Vagina (tissue), 2 donors: Measurements from ENCODE around the gene RTP3.

Source experiments
- POLR2A ChIP-seq, 2 donors: fragments of 450-650 bp; IDR thresholded peaks; one replicate each; pipeline ENCODE4 v1.6.1; 2017; ENCODE audit warnings: antibody characterized with exemption in 2 of 2, mild to moderate bottlenecking in 2 of 2, moderate library complexity in 2 of 2
- POLR2AphosphoS5 ChIP-seq, 2 donors: sonication (generic); formaldehyde crosslinking; IDR thresholded peaks; one replicate each; pipeline ENCODE4 v1.9.0; 2017; ENCODE audit warnings: antibody characterized with exemption in 2 of 2, mild to moderate bottlenecking in 2 of 2, low read depth in 1 of 2; ENCODE audit not compliant: insufficient read depth in 1 of 2
- TF ChIP-seq, protein P1 (sequence below), 3 experiments: fragments of 450-650 bp in 2 of 3; fragments of 200-600 bp in 1 of 3; sonication (generic) in 1 of 3; IDR thresholded peaks; one replicate each; pipeline ENCODE4 v1.5.1; 2017 to 2019; ENCODE audit warnings: antibody characterized with exemption in 3 of 3, mild to moderate bottlenecking in 2 of 3, moderate library complexity in 2 of 3

DNA sequence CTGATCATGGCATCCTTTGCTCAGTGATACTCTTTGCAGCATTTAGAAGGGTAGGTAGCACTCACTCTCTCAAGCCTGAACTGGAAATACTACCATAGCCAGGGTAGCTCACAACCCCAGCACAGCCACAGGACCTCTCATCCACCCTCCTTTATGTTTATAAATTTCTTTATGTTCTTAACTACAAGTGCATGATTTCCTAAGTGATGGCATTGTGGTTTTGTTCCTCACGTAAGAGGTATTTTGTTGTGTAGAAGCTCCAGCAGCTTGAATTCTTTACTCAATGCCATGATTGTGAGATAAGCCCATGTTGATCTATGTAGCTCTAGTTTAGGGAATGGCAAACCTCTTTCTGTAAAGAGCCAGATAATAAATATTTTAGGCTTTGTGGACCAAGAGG lies 7.9 kb upstream of the RTP3 start:
- TF ChIP-seq, protein P1, sequence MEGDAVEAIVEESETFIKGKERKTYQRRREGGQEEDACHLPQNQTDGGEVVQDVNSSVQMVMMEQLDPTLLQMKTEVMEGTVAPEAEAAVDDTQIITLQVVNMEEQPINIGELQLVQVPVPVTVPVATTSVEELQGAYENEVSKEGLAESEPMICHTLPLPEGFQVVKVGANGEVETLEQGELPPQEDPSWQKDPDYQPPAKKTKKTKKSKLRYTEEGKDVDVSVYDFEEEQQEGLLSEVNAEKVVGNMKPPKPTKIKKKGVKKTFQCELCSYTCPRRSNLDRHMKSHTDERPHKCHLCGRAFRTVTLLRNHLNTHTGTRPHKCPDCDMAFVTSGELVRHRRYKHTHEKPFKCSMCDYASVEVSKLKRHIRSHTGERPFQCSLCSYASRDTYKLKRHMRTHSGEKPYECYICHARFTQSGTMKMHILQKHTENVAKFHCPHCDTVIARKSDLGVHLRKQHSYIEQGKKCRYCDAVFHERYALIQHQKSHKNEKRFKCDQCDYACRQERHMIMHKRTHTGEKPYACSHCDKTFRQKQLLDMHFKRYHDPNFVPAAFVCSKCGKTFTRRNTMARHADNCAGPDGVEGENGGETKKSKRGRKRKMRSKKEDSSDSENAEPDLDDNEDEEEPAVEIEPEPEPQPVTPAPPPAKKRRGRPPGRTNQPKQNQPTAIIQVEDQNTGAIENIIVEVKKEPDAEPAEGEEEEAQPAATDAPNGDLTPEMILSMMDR (IDR thresholded peaks at IDR 0.05): no peak
- TF ChIP-seq POLR2A (IDR thresholded peaks at IDR 0.05) (no peak), POLR2AphosphoS5 (IDR thresholded peaks at IDR 0.05; ENCODE audit: insufficient read depth in 1 of 2, low read depth in 1 of 2) (no peak)
